Body of pancreas (tissue), 4 donors: ENCODE results near the gene KRT78.

Experiments
- CTCF ChIP-seq, 7 experiments: fragments of 450-650 bp in 4 of 7; fragments of 200-600 bp in 3 of 7; sonication (generic) in 3 of 7; IDR thresholded peaks; one replicate each; pipeline ENCODE4 v1.5.1; 2016 to 2019; ENCODE audit warnings: antibody characterized with exemption in 7 of 7
- POLR2A ChIP-seq, 3 donors: fragments of 450-650 bp; IDR thresholded peaks; one replicate each; pipeline ENCODE4 v1.6.1; 2016; ENCODE audit warnings: antibody characterized with exemption in 3 of 3, mild to moderate bottlenecking in 2 of 3

DNA sequence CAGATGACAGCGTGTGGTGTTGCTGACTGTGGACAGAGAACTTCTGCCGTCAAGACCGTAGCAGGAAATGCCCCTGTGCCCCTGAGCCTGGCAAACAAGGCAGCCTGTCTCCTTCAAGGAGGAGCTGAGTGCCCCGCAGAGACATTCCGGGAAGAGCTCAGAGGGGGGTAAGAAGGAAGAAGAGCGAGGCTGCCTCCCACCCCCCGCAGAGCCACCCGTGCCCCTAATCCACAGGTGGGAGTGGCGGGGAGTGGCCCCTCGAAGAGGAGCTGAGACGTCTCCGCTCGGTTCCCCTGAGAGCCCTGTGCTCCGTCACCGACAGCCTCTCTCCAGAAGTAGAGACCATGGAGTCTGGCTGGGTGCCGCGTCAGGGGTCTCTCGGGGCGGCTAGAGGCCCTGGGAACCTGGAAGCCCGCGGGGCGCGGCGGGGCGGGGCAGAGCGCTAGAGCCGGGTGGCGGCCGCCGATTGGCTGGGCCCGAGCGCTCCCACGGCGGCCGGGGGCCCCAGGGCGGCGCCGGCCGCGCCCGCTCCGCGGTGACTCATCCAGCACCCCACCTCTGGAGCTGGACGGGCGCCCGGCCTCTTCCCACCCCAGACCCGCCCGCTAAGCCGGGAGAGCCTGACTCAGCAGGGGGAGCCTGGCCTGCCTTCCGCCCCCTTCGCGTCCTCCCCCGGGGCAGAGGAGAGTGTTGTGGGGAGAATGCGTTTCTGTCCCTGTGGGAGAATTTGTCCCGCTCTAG lies 25.2 kb upstream of the KRT78 start:
- TF ChIP-seq CTCF (IDR thresholded peaks at IDR 0.05) (no peak), POLR2A (IDR thresholded peaks at IDR 0.05) (peak; percentile 23 to 57 (median 51))
